Skin epidermis (tissue), 12 donors: ENCODE measurements around the gene MAGEL2.
"Not testable (repeated sequence)": the region's sequence is repeated elsewhere in the genome, so short reads cannot be mapped to it uniquely, and the experiment has no call there.

Experiments
- H3K27ac ChIP-seq, 21 experiments: fragments of 200-600 bp; sonication (generic) in 11 of 21; one replicate each; pipeline ENCODE4 v1.5.0; 2020; ENCODE audit warnings: mild to moderate bottlenecking in 3 of 21, inconsistent platforms in 2 of 21, moderate library complexity in 2 of 21
- H3K4me3 ChIP-seq, 7 experiments: fragments of 200-600 bp; sonication (generic) in 2 of 7; one replicate each; pipeline ENCODE4 v1.5.0; 2020; ENCODE audit warnings: inconsistent platforms in 2 of 7, mild to moderate bottlenecking in 2 of 7, moderate library complexity in 1 of 7

MAGEL2 gene

GRCh38 chr15:23628612-23629233, 18.9 kb downstream of the MAGEL2 start:
- H3K4me3 ChIP-seq: no peak overlapping the region

GRCh38 chr15:23616536-23616935, 31.1 kb downstream of the MAGEL2 start:
- no peak overlapping the region for H3K4me3 ChIP-seq
- no peak overlapping the region for H3K27ac ChIP-seq

More at GRCh38 chr15:23628612-23629233, 18.9 kb downstream of the MAGEL2 start:
- H3K27ac ChIP-seq: no peak overlapping the region

- Histone ChIP-seq H3K27ac (no peak overlapping the region), H3K4me3 (no peak overlapping the region)
Measured at GRCh38 chr15:23606226-23606625, 41.4 kb downstream of the MAGEL2 start.

- Histone ChIP-seq H3K27ac (no peak overlapping the region), H3K4me3 (no peak overlapping the region)
Measured at GRCh38 chr15:23602124-23602523, 45.5 kb downstream of the MAGEL2 start.

GRCh38 chr15:23599053-23599452, 48.6 kb downstream of the MAGEL2 start:
- Histone ChIP-seq H3K4me3 (no peak overlapping the region), H3K27ac (no peak overlapping the region)

GRCh38 chr15:23597278-23597677, 50.4 kb downstream of the MAGEL2 start:
- H3K27ac ChIP-seq, H3K4me3 ChIP-seq: not testable (repeated sequence)

GRCh38 chr15:23596736-23597135, 50.9 kb downstream of the MAGEL2 start:
- Histone ChIP-seq H3K27ac (no peak overlapping the region), H3K4me3 (no peak overlapping the region)

GRCh38 chr15:23595368-23595767, 52.3 kb downstream of the MAGEL2 start:
- no peak overlapping the region for H3K4me3 ChIP-seq

GRCh38 chr15:23594252-23594770, 53.4 kb downstream of the MAGEL2 start:
- Histone ChIP-seq H3K27ac (no peak overlapping the region), H3K4me3 (no peak overlapping the region)

More at GRCh38 chr15:23595368-23595767, 52.3 kb downstream of the MAGEL2 start:
- H3K27ac ChIP-seq: no peak overlapping the region
